Omental fat pad (tissue), 4 donors: Measurements from ENCODE around the gene TNIK. TPM values are rescaled to one million over a fixed set of nuclear protein-coding genes. Genes with fewer than 3 reads are reported as not detected.

ENCODE experiments used
- ATAC-seq: fragments of 150-250 bp; one replicate; pipeline ENCODE4 v1.9.1; 2016; ENCODE audit warnings: mild to moderate bottlenecking, moderate library complexity; ENCODE audit not compliant: low FRiP score
- DNase-seq: peaks from one replicate; pipeline ENCODE4 v3.0.0-alpha.2; 2019; ENCODE audit warnings: low spot score
- total RNA-seq, 4 donors: library from RNA; depleted of rRNA; stranded (reverse); fragments of >200 nt; gene quantifications; one replicate each; pipeline ENCODE4 v1.1.0, GENCODE V29; 2016
- TF ChIP-seq, protein P1 (sequence below), 3 donors: fragments of 450-650 bp; IDR thresholded peaks; one replicate each; pipeline ENCODE4 v1.5.1; 2016 to 2017; ENCODE audit warnings: antibody characterized with exemption in 3 of 3, mild to moderate bottlenecking in 3 of 3, moderate library complexity in 2 of 3

Gene TNIK
- total RNA-seq, 4 donors from 2014 or later = 3.9 to 12.8 (median 6.5) TPM

DNA sequence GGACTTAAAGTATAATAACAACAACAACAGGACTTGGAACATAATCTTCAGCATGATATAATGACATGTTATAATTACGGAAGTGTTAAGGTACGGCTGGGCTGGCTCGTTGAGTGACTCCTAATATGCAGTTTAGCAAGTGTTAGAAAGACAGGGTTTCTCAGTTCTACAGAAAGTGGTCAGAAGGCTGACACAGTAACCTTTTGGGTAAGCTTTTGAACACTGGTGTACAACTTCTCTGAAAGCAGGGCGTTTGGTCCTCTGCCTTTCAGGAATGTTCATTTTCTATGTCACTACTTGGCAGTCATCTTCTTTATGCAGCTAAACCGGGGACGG, 300.4 kb downstream of the TNIK start:
- ATAC-seq = no peak
- DNase-seq = no peak
- TF ChIP-seq, protein P1, sequence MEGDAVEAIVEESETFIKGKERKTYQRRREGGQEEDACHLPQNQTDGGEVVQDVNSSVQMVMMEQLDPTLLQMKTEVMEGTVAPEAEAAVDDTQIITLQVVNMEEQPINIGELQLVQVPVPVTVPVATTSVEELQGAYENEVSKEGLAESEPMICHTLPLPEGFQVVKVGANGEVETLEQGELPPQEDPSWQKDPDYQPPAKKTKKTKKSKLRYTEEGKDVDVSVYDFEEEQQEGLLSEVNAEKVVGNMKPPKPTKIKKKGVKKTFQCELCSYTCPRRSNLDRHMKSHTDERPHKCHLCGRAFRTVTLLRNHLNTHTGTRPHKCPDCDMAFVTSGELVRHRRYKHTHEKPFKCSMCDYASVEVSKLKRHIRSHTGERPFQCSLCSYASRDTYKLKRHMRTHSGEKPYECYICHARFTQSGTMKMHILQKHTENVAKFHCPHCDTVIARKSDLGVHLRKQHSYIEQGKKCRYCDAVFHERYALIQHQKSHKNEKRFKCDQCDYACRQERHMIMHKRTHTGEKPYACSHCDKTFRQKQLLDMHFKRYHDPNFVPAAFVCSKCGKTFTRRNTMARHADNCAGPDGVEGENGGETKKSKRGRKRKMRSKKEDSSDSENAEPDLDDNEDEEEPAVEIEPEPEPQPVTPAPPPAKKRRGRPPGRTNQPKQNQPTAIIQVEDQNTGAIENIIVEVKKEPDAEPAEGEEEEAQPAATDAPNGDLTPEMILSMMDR (IDR thresholded peaks at IDR 0.05) = no peak

DNA sequence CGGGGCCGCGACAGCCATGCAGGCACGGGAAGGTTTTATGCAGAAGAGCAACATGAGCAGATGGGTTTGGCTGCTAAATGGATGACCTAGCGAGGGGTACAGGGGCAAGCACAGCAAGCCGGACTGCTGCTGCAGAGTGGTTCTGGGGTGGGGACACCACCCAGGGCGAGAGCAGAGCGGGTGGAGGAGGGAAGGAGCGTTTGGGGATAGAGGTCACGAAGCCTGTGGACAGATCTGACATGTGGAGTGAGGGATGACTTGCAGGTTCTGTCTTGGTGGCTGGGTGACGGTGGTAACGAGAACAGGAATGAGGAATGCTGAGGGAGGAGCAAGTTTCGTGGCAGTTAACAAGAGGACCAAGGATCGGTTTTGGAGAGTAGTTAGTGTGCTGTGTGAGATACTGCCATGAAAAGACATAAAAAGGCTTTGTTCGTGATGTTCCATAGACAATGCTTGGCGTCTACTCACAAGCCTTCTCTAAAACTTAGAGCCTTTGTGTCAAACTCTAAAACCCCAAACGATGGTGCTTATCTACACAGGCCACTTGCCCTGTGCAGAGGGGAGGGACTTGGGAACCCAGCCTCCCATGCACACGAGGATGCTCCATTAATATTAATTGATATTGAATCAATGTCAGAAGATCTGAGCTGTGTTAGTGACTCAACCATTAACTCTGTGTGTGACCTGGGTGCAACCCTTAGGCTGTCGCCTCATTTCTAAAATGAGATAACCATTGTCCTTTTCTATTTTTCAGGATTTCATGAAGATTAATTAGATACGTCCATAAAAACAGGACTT, 301.0 kb downstream of the TNIK start:
- no peak for ATAC-seq
- no peak for DNase-seq
- TF ChIP-seq, protein P1 (IDR thresholded peaks at IDR 0.05) = no peak

DNA sequence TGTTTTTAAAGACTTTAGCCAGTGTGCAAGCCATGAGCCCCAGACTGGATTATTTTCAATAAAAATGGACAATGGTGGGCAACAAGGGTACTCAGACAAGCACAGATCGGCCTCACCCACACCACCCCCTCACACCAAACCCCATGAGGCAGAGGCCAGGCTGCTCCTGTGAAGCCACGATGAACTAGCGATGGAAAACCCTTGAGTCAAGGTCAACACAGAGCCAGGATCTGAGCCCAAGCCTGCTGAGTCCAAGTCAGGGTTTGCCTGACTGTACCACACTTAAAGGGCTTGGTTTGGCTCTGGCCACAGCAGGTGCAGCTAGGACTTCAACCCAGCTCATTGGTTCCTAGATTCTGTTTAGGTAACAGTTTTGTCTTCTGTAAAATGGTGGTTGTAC, 302.2 kb downstream of the TNIK start:
- ATAC-seq (no peak), DNase-seq (no peak)
- TF ChIP-seq, protein P1 (IDR thresholded peaks at IDR 0.05) = no peak

DNA sequence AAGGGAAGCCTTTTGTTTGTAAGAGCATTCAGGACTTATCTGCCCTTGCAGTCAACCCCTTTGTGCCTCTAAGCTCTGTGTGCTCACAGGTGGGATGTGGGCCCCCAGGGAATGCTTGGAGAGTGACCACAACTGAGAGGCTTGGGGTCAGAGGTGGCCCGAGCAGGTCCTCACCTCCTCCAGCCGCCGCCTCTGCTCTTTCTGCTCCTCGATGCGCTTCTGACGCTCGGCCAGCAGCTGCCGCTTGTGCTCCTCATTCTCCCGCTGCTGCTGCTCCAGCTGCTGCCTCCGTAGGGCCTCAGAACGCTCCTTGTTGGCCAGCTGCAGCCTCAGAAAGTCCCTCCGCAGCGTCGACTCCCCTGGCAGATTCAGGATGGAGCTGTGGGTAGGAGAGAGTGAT, 302.9 kb downstream of the TNIK start:
- DNase-seq (no peak), ATAC-seq (no peak)
- TF ChIP-seq, protein P1 (IDR thresholded peaks at IDR 0.05) = no peak

DNA sequence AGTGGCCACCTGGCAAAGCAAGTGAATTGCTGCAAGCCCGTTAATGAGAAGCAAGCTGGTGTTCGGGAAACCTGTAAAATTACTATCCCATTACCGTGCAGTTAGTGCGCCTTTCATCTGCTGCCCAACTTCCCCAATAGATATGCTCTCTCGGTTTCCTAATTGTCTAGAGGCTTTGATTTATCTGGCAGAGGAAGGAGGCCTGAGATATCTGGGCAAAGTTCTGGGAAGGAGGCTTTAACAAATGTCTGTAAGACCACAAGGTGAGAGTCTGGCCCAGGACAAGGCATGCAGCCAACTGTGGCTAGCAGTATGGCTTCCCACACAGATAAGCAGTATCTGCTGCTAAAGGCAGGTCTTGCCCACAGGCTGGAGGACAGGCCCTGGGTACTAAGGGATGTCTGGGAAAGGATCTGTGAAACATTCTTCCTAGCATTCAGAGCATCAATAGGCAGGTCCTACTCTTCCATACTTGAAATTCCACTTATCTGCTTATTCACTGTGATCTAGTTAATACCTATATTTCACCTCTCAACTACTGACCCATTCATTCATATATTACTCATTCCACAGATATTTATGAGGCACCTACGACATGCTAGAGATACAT, 303.7 kb downstream of the TNIK start:
- no peak for DNase-seq
- TF ChIP-seq, protein P1 (IDR thresholded peaks at IDR 0.05) = no peak
- no peak for ATAC-seq

DNA sequence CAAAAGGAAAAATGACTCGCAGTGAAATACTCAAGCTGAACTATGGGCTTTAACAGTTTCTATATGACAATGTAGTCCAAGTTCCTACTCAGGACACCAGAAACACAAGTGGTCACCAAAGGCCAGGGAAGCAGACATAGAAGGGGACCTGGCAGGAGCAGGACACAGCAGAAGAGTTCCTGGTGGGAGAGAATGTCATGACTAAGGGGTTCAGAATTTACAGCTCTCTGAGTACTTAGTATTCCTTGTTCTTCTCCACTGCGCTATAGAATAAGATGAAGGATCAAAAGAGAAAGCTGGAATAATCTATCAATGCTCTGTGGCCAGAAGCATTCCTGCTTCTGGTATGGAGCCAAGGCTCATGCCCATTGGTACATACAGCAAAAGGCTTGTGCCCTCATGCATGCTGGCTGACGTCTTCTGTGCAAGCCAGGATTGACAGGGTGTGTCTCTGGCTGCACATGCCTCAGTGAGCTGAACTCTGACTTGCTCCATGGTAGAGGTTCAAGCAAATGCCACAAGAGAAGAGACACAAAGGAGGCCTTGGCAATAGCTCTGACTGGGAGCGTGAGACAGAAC, 305.0 kb downstream of the TNIK start:
- ATAC-seq (no peak), DNase-seq (no peak)
- TF ChIP-seq, protein P1 (IDR thresholded peaks at IDR 0.05) = no peak
